ENCODE data around the gene ADAMTS13.

ADAMTS13 gene

GRCh38 chr9:133393399-133393798 lies 28.8 kb upstream of the ADAMTS13 start:
- DNase-seq = no peak

- no peak for DNase-seq
Observed at GRCh38 chr9:133394687-133395271, 27.4 kb upstream of the ADAMTS13 start.

GRCh38 chr9:133396952-133397351 lies 25.2 kb upstream of the ADAMTS13 start:
- no peak for DNase-seq

DNA sequence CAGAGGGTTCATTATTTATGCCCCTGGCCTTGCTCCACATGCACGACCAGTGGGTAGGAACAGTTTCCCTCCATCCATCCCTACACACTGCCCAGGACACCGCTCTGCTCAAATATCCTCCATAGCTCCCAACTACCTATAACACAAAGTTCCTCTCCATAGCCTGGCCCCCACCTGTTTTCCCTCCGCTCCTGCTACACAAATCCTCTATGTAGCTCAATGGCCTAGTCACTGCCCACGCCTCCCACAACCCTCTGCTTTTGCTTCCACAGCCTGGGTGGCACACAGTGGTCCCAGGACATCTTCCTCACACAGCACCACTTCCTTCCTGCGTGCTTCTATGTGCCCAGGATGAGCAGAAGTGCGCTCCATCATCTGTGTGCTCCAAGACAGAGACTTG lies 24.8 kb upstream of the ADAMTS13 start:
- DNase-seq = no peak

DNA sequence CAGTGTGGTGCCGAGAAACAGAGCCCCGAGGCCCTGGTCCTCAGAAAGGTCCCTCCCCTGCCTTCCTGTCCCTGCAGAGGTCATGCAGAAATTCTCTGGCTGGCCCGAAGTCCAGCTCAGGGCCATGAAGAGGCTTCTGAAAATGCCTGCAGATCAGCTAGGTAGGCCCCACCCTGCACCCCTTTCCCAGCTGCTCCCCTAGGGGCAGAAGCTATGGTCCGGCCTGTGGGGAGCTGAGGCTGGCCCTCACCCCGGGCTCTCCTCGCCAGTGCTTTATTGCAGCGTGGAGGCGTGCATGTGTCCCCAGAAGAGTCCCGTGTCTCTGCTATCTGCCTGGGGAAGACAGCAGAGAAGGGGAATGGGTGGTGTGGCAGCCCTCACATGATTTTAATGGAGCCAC lies 24.3 kb upstream of the ADAMTS13 start:
- DNase-seq = no peak

DNA sequence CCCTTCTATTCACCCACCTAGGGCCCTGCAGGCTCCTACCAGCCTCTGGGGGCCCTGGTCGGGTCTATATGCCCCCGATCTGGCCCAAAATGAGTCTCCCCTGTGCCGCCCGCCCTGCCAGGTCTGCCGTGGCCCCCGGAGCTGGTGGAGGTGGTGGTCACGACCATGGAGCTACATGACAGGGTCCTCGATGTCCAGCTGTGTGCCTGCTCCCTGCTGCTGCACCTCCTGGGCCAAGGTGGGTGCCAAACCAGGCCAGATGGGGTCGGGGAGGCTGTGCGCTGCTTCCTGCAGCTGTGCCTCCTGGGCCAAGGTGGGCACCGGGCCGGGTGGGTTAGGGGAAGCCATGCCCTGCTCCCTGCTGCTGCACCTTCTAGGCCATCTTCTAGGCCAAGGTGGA lies 21.9 kb upstream of the ADAMTS13 start:
- DNase-seq = no peak

DNA sequence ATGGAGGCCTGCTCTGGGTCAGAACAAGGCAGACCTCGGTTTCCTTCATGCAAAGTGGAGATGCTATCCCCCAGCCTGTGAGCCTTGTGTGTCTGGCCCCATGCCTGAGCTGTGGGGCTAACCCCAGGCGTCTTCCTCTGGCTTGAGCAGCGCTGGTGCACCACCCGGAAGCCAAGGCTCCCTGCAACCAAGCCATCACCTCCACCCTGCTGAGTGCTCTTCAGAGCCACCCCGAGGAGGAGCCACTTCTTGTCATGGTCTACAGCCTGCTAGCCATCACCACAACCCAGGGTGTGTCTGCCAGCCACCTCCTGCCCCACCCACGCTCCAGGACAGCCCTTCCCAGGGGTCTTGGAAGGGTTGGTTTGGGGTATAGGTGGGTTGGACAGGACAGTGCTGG lies 20.6 kb upstream of the ADAMTS13 start:
- no peak for DNase-seq

GRCh38 chr9:133402689-133403088 lies 19.5 kb upstream of the ADAMTS13 start:
- DNase-seq = no peak

DNA sequence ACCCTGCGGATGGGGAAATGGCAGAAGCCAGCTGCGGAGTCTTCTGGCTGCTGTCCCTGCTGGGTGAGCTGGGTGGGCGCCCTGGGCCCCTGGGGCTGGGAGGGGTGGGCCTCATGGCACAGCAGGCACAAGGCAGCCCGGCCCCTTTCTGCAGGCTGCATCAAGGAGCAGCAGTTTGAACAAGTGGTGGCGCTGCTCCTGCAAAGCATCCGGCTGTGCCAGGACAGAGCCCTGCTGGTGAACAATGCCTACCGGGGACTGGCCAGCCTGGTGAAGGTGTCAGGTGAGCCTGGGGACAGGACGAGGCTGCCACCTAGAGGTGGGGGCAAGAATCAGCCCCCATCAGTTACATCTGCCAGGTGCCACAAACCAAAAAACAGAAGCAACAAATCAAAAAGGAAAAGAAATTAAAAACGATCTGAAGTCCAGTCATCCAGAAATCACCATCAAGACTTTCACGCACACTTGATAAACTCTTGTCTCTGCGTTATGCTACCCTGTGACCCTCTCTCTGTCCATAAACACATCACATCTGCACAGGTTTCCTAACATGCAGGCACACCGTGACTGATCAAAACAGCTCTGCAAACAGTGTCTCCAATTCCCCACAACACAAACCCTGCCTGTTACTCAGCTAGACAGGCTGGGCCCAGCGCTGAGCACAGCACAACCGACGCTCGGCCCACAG lies 18.3 kb upstream of the ADAMTS13 start:
- DNase-seq = peak; percentile 61

- no peak for DNase-seq
Observed at GRCh38 chr9:133404454-133405002, 17.6 kb upstream of the ADAMTS13 start.

- no peak for DNase-seq
Observed at GRCh38 chr9:133405508-133406438, 16.4 kb upstream of the ADAMTS13 start.

- DNase-seq = peak; percentile 79
Observed at GRCh38 chr9:133406480-133407307, 15.5 kb upstream of the ADAMTS13 start.

- DNase-seq = no peak
Observed at GRCh38 chr9:133408042-133408441, 14.1 kb upstream of the ADAMTS13 start.

DNA sequence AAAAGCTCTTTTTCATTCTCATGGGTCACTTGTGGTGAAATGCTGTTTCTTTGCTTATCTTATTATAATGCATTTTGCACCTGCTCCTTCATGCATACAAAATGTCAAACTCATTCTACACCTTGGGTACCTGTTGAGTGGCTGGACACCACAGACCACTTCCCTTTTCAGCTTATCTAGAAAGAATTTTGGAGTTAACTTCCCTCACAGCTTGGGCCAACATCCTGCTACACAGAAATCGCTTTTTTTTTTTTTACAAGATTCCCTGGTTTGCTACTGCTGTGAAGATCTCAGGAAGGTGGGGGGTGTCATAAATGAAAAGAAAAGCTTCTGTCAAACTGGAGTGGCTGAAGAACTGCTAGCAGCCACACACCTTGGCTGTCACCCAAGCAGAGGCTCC lies 7.0 kb upstream of the ADAMTS13 start:
- DNase-seq = no peak

DNA sequence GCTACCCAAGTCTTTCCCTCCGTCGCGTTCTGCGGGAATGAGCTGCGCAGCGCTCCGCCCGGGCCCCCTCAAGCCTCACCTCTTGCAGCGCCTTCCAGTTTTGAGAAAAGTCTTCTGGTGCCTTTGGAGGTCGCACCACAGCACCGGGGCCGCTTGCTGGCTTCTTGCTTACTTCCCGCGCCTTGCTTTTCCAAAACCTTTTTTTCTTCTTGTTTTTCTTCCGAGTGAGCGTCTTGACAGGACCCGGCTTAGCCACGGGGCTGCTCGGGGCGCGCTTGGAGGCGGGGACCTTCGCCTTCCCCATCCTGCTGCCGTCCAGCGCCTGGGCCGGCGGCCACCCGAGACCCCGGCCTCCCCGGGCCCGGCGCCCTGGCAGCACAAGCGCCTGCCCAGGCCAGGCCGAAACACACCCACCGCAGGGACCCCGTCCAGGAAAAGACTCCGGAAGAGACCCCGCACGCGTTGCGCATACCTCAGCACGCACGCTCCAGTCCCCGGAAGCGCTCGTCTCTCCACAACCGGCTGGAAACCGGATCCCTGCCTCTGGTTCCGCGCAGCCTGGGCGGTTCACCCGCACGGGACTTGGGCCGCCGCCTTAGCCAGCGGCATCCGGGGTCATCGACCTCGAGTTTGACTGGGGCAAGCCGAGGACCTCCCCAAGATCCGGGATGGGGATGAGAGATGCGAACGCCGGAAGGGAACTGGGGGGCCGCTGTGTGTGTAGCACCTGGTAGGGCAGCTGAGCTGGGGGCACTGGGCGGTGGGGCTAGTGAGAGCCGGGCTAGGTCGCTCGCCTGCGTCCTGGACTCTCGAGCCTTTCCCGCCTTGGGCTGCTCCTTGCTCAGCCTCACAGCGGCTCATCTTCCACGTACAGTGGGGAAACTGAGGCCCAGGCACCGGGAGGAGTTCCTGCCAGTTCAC lies 4.4 kb upstream of the ADAMTS13 start, which contains the start of gene REXO4:
Gene REXO4 (minus strand): TSS at position 470 of the 921 bp plus-strand sequence. CDS start 166 bp downstream, at position 304.
- DNase-seq = peak; percentile 82

DNA sequence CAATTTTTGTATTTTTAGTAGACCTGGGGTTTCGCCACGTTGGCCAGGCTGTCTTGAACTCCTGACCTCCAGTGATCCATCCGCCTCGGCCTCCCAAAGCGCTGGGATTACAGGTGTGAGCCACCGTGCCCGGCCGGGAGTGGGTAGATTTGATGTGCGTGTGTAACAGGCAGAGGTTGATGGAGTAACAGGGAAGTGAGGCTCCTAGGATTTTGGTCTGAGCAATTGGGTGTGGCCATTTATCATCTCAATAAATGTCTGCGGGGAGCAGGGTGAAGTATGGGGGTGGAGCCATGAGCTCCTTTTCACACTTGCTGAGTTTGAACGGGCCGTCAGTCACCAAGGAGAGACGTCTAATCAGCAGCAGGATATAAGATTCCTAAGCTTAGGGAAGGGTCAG lies 3.2 kb upstream of the ADAMTS13 start:
- DNase-seq = no peak

DNA sequence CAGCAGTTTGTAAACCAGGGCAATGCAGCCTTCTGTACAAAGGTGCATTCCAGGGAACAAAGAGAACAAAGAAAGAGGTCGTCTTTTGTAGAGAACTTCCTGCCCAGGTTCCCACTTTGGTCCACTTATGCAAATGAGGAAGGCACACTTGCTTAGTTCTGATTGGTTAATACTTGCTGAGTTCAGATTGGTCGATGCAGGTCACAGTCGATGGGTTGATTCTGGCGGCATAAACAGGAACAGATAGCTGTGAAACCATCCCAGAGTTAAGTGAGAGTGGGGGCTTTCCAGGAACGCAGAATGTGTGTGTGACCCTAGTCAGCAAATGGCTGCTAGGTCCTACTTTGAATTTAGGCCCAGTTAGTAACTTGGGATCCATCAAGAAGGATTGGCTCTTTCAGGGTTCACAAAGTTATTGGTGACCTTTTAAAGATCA lies 1.8 kb upstream of the ADAMTS13 start:
- DNase-seq = no peak

GRCh38 chr9:133423216-133423615 lies 1.0 kb downstream of the ADAMTS13 start:
- DNase-seq = no peak

- DNase-seq = no peak
Observed at GRCh38 chr9:133424187-133424586, 2.0 kb downstream of the ADAMTS13 start.

DNA sequence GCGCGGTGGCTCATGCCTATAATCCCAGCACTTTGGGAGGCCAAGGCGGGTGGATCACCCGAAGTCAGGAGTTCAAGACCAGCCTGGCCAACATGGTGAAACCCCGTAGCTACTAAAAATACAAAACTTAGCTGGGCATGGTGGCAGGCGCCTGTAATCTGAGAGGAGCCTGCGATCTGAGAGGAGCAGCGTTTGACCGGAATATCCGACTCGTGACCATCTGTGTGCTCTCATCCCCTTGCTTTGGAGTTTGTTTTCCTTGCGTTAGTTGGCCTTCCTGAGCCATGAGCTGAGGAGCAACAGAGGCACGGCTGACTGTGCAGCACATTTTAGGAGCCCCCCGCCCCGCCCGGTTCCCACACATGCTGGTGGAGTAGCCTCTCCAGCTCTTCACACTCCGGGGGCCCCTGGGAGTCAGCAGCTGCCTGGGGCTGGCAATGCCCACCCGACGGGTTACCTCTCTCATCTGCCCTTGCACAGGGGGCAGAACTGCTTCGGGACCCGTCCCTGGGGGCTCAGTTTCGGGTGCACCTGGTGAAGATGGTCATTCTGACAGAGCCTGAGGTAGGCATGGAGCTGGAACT lies 3.0 kb downstream of the ADAMTS13 start:
- no peak for DNase-seq

- DNase-seq = no peak
Observed at GRCh38 chr9:133426011-133426410, 3.8 kb downstream of the ADAMTS13 start.
